ENCODE measurements around the gene UGGT2.
"Not testable (repeated sequence)": the region's sequence is repeated elsewhere in the genome, so short reads cannot be mapped to it uniquely, and the experiment has no call there.

UGGT2 gene

DNA sequence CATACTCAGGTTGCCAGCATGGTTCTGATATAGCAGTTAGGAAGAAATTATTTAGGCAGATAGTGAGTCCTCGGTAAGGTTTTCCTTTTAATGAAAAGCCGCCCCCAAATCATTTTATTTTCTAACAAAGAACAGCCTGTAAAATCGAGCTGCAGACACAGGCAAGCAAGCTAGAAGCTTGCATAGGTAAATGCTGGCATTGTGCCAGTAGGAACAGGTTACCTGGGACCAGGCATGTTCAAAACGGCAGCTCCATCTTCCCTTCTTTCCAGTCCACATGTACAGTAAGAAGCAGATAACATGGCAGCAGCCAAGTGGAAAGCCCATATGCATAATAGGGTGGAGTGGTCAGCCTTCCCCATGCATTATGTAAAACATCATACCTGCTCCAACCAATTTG is 71.1 kb downstream of the UGGT2 start:
- Histone ChIP-seq H3K9me3 (ENCODE audit: control insufficient read depth in 2 of 2, low read length in 2 of 2) (no peaks in the 10 kb centered on the region), H3K27me3 (ENCODE audit: control insufficient read depth in 2 of 2, insufficient read depth in 2 of 2, low read length in 2 of 2) (no peaks in the 10 kb centered on the region), H3K36me3 (ENCODE audit: control insufficient read depth in 2 of 2, insufficient read depth in 2 of 2, low read length in 2 of 2) (no peaks in the 10 kb centered on the region), H3K27ac (ENCODE audit: low read depth in 2 of 2, low read length in 2 of 2) (no peak overlapping the region), H3K9ac (ENCODE audit: low read depth in 1 of 2, low read length in 2 of 2) (no peak overlapping the region), H3K4me3 (ENCODE audit: low read length in 2 of 2) (no peak overlapping the region), H3K4me1 (ENCODE audit: control insufficient read depth in 2 of 2, insufficient read depth in 2 of 2, low read length in 2 of 2) (no peaks in the 10 kb centered on the region)

DNA sequence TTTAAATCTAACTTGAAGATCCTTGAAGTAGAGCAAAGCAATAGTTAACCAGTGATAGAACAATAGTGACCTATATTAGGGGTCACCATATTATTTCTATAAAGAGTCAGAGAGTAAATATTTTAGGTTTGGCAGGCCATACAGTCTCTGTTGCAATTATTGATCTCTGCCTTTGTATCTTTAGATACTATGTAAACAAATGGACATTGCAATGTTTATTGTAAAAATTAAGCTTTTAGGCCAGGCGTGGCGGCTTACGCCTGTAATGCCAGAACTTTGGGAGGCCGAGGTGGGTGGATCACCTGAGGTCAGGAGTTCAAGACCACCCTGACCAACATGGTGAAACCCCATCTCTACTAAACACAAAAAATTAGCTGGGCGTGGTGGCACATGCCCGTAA is 80.5 kb downstream of the UGGT2 start:
- not testable (repeated sequence) for H3K4me1 ChIP-seq (ENCODE audit: control insufficient read depth in 2 of 2, insufficient read depth in 2 of 2, low read length in 2 of 2); H3K27ac ChIP-seq (ENCODE audit: low read depth in 2 of 2, low read length in 2 of 2); H3K4me3 ChIP-seq (ENCODE audit: low read length in 2 of 2); H3K36me3 ChIP-seq (ENCODE audit: control insufficient read depth in 2 of 2, insufficient read depth in 2 of 2, low read length in 2 of 2); H3K27me3 ChIP-seq (ENCODE audit: control insufficient read depth in 2 of 2, insufficient read depth in 2 of 2, low read length in 2 of 2); H3K9me3 ChIP-seq (ENCODE audit: control insufficient read depth in 2 of 2, low read length in 2 of 2); H3K9ac ChIP-seq (ENCODE audit: low read depth in 1 of 2, low read length in 2 of 2)

- no peaks in the 10 kb centered on the region for H3K27me3 ChIP-seq (ENCODE audit: control insufficient read depth in 2 of 2, insufficient read depth in 2 of 2, low read length in 2 of 2)
- H3K9me3 ChIP-seq (ENCODE audit: control insufficient read depth in 2 of 2, low read length in 2 of 2): no peaks in the 10 kb centered on the region
- H3K27ac ChIP-seq (ENCODE audit: low read depth in 2 of 2, low read length in 2 of 2): no peak overlapping the region
- no peak overlapping the region for H3K4me3 ChIP-seq (ENCODE audit: low read length in 2 of 2)
- H3K4me1 ChIP-seq (ENCODE audit: control insufficient read depth in 2 of 2, insufficient read depth in 2 of 2, low read length in 2 of 2): no peaks in the 10 kb centered on the region
- H3K36me3 ChIP-seq (ENCODE audit: control insufficient read depth in 2 of 2, insufficient read depth in 2 of 2, low read length in 2 of 2): peaks cover 0 to 2% of the 10 kb centered on the region in 2 donors
- no peak overlapping the region for H3K9ac ChIP-seq (ENCODE audit: low read depth in 1 of 2, low read length in 2 of 2)
Measured at GRCh38 chr13:95970878-95971277, 82.3 kb downstream of the UGGT2 start.

GRCh38 chr13:95968906-95969305 is 84.3 kb downstream of the UGGT2 start:
- Histone ChIP-seq H3K9me3 (ENCODE audit: control insufficient read depth in 2 of 2, low read length in 2 of 2) (no peaks in the 10 kb centered on the region), H3K4me3 (ENCODE audit: low read length in 2 of 2) (no peak overlapping the region), H3K36me3 (ENCODE audit: control insufficient read depth in 2 of 2, insufficient read depth in 2 of 2, low read length in 2 of 2) (peaks cover 0 to 2% of the 10 kb centered on the region in 2 donors), H3K27ac (ENCODE audit: low read depth in 2 of 2, low read length in 2 of 2) (no peak overlapping the region), H3K4me1 (ENCODE audit: control insufficient read depth in 2 of 2, insufficient read depth in 2 of 2, low read length in 2 of 2) (no peaks in the 10 kb centered on the region), H3K27me3 (ENCODE audit: control insufficient read depth in 2 of 2, insufficient read depth in 2 of 2, low read length in 2 of 2) (no peaks in the 10 kb centered on the region), H3K9ac (ENCODE audit: low read depth in 1 of 2, low read length in 2 of 2) (no peak overlapping the region)

DNA sequence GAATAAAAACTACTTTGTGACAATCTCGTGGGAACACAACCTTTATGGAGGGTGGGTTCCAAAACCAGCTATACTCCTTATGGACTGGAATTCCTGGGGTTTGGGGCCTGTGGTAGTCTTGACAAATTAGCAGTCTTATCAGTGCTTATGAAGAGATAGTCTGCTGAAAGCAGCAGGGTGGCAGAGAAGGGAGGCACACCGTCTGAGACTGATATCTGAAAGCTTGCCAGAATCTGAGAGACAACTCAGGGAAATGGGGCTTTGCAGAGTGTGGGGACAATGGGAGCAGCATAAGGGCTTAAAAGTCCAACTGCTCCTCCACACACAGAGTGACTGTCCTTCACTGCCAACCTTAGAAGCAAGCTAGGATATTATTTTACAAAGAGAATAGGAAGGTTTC is 95.9 kb downstream of the UGGT2 start:
- Histone ChIP-seq H3K27me3 (ENCODE audit: control insufficient read depth in 2 of 2, insufficient read depth in 2 of 2, low read length in 2 of 2) (no peaks in the 10 kb centered on the region), H3K4me3 (ENCODE audit: low read length in 2 of 2) (no peak overlapping the region), H3K27ac (ENCODE audit: low read depth in 2 of 2, low read length in 2 of 2) (no peak overlapping the region), H3K9me3 (ENCODE audit: control insufficient read depth in 2 of 2, low read length in 2 of 2) (peaks cover 0 to 6% of the 10 kb centered on the region in 2 donors), H3K36me3 (ENCODE audit: control insufficient read depth in 2 of 2, insufficient read depth in 2 of 2, low read length in 2 of 2) (no peaks in the 10 kb centered on the region), H3K4me1 (ENCODE audit: control insufficient read depth in 2 of 2, insufficient read depth in 2 of 2, low read length in 2 of 2) (no peaks in the 10 kb centered on the region), H3K9ac (ENCODE audit: low read depth in 1 of 2, low read length in 2 of 2) (no peak overlapping the region)

DNA sequence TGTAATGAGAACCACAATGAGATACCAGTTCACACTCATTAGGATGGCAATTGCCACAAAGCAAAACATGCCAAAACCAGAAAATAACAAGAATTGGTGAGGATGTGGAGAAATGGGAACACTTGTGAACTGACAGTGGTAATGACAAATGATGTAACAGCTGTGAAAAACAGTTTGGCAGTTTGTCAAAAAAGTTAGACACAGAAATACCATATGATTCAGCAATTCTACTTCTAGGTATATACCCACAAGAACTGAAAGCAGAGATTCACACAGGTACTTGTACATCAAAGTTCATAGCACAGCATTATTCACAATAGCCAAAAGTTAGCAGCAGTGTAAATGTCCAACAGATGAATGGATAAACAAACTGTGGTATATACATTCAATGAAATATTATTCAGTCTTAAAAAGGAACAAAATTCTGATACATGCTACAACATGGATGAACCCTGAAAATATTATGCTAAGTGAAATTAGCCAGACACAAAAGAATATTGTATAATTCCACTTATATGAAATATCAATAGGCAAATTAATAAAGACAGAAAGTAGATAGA is 96.5 kb downstream of the UGGT2 start:
- Histone ChIP-seq H3K27ac (ENCODE audit: low read depth in 2 of 2, low read length in 2 of 2) (no peak overlapping the region), H3K36me3 (ENCODE audit: control insufficient read depth in 2 of 2, insufficient read depth in 2 of 2, low read length in 2 of 2) (no peaks in the 10 kb centered on the region), H3K4me3 (ENCODE audit: low read length in 2 of 2) (no peak overlapping the region), H3K4me1 (ENCODE audit: control insufficient read depth in 2 of 2, insufficient read depth in 2 of 2, low read length in 2 of 2) (no peaks in the 10 kb centered on the region), H3K27me3 (ENCODE audit: control insufficient read depth in 2 of 2, insufficient read depth in 2 of 2, low read length in 2 of 2) (no peaks in the 10 kb centered on the region), H3K9ac (ENCODE audit: low read depth in 1 of 2, low read length in 2 of 2) (no peak overlapping the region), H3K9me3 (ENCODE audit: control insufficient read depth in 2 of 2, low read length in 2 of 2) (peaks cover 0 to 6% of the 10 kb centered on the region in 2 donors)

DNA sequence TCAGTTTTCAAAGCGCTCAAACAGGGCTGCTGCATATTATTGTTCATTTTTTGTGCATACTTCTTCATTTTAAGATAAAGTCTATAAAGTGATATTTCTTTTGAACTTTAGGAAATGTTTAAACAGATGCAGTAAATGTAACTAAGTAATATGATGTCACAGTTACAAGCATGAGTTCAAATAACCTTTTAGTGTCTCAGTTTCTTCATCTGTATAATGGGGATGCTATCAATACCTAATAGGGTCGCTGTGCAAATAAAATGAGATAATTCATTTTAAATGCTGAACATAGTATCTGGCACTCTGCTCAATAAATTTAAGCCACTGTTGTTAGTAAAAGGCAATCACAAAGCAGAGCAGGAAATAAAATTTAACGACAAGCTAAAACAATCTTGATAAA is 97.5 kb downstream of the UGGT2 start:
- Histone ChIP-seq H3K27me3 (ENCODE audit: control insufficient read depth in 2 of 2, insufficient read depth in 2 of 2, low read length in 2 of 2) (no peaks in the 10 kb centered on the region), H3K36me3 (ENCODE audit: control insufficient read depth in 2 of 2, insufficient read depth in 2 of 2, low read length in 2 of 2) (no peaks in the 10 kb centered on the region), H3K27ac (ENCODE audit: low read depth in 2 of 2, low read length in 2 of 2) (no peak overlapping the region), H3K9me3 (ENCODE audit: control insufficient read depth in 2 of 2, low read length in 2 of 2) (peaks cover 0 to 3% of the 10 kb centered on the region in 2 donors), H3K4me1 (ENCODE audit: control insufficient read depth in 2 of 2, insufficient read depth in 2 of 2, low read length in 2 of 2) (no peaks in the 10 kb centered on the region), H3K4me3 (ENCODE audit: low read length in 2 of 2) (no peak overlapping the region), H3K9ac (ENCODE audit: low read depth in 1 of 2, low read length in 2 of 2) (no peak overlapping the region)

DNA sequence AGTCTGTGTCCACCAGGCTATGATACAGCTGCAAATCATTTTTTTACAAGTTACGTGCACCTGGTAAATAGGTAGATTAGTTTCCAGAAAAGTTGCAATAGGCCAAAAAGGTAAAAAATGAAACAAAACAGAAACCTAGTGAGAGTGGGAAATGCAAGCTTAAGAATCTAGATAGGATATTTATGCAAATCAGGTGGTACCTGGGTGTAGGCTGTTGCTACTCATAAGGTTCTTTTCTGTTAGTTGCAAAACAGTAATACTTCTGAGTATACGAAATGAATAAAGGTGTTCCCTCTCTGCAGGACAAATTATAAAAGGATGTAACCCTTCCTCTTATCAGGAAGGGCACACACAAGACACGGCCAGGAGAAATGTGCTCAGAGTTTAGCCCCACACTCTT is 97.9 kb downstream of the UGGT2 start:
- Histone ChIP-seq H3K27ac (ENCODE audit: low read depth in 2 of 2, low read length in 2 of 2) (no peak overlapping the region), H3K4me3 (ENCODE audit: low read length in 2 of 2) (no peak overlapping the region), H3K9me3 (ENCODE audit: control insufficient read depth in 2 of 2, low read length in 2 of 2) (peaks cover 0 to 2% of the 10 kb centered on the region in 2 donors), H3K27me3 (ENCODE audit: control insufficient read depth in 2 of 2, insufficient read depth in 2 of 2, low read length in 2 of 2) (no peaks in the 10 kb centered on the region), H3K9ac (ENCODE audit: low read depth in 1 of 2, low read length in 2 of 2) (no peak overlapping the region), H3K36me3 (ENCODE audit: control insufficient read depth in 2 of 2, insufficient read depth in 2 of 2, low read length in 2 of 2) (no peaks in the 10 kb centered on the region), H3K4me1 (ENCODE audit: control insufficient read depth in 2 of 2, insufficient read depth in 2 of 2, low read length in 2 of 2) (no peaks in the 10 kb centered on the region)

DNA sequence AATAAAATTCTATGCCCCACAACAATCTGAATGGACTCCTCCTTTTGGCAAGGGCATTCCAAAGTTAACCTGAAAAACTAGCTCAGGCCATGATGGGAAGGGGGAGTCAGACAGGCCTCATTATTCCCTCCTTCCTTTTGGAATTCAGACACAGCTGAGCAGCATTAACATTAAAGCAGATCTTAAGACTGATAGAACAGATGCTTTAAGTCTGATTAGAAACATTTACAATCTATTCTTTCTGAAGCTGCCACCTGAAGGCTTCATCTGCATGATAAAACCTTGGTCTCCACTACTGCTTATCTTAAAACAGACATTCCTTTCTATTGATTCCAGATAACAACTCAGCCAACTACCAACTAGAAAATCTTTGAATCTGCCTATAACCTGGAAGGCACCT is 98.9 kb downstream of the UGGT2 start:
- peaks cover 0 to 5% of the 10 kb centered on the region in 2 donors for H3K9me3 ChIP-seq (ENCODE audit: control insufficient read depth in 2 of 2, low read length in 2 of 2)
- no peak overlapping the region for H3K27ac ChIP-seq (ENCODE audit: low read depth in 2 of 2, low read length in 2 of 2)
- no peak overlapping the region for H3K4me3 ChIP-seq (ENCODE audit: low read length in 2 of 2)
- H3K9ac ChIP-seq (ENCODE audit: low read depth in 1 of 2, low read length in 2 of 2): no peak overlapping the region
- H3K27me3 ChIP-seq (ENCODE audit: control insufficient read depth in 2 of 2, insufficient read depth in 2 of 2, low read length in 2 of 2): no peaks in the 10 kb centered on the region
- no peaks in the 10 kb centered on the region for H3K4me1 ChIP-seq (ENCODE audit: control insufficient read depth in 2 of 2, insufficient read depth in 2 of 2, low read length in 2 of 2)
- H3K36me3 ChIP-seq (ENCODE audit: control insufficient read depth in 2 of 2, insufficient read depth in 2 of 2, low read length in 2 of 2): no peaks in the 10 kb centered on the region

GRCh38 chr13:95950103-95950502 is 103.1 kb downstream of the UGGT2 start:
- H3K27ac ChIP-seq (ENCODE audit: low read depth in 2 of 2, low read length in 2 of 2): no peak overlapping the region
- H3K4me3 ChIP-seq (ENCODE audit: low read length in 2 of 2): no peak overlapping the region
- H3K4me1 ChIP-seq (ENCODE audit: control insufficient read depth in 2 of 2, insufficient read depth in 2 of 2, low read length in 2 of 2): no peaks in the 10 kb centered on the region
- H3K36me3 ChIP-seq (ENCODE audit: control insufficient read depth in 2 of 2, insufficient read depth in 2 of 2, low read length in 2 of 2): no peaks in the 10 kb centered on the region
- H3K9ac ChIP-seq (ENCODE audit: low read depth in 1 of 2, low read length in 2 of 2): no peak overlapping the region
- H3K9me3 ChIP-seq (ENCODE audit: control insufficient read depth in 2 of 2, low read length in 2 of 2): peaks cover 0 to 3% of the 10 kb centered on the region in 2 donors
- no peaks in the 10 kb centered on the region for H3K27me3 ChIP-seq (ENCODE audit: control insufficient read depth in 2 of 2, insufficient read depth in 2 of 2, low read length in 2 of 2)

DNA sequence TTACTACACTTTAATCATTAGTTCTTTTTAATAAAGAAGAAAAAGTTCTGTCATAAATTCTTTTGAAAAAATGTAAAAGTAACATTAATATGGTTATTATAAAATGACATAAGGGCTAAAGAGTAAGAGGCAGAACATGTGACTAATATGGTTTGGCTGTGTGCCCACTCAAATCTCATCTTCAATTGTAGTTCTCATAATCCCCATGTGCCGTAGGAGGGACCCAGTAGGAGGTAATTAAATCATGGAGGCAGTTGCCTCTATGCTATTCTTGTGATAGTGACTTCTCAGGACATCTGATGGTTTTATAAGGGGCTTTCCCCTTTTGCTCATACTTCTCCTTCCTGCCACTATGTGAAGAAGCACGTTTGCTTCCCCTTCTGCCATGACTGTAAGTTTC is 104.5 kb downstream of the UGGT2 start:
- H3K9ac ChIP-seq (ENCODE audit: low read depth in 1 of 2, low read length in 2 of 2): no peak overlapping the region
- no peaks in the 10 kb centered on the region for H3K4me1 ChIP-seq (ENCODE audit: control insufficient read depth in 2 of 2, insufficient read depth in 2 of 2, low read length in 2 of 2)
- H3K9me3 ChIP-seq (ENCODE audit: control insufficient read depth in 2 of 2, low read length in 2 of 2): peaks cover 0 to 3% of the 10 kb centered on the region in 2 donors
- no peaks in the 10 kb centered on the region for H3K36me3 ChIP-seq (ENCODE audit: control insufficient read depth in 2 of 2, insufficient read depth in 2 of 2, low read length in 2 of 2)
- no peak overlapping the region for H3K4me3 ChIP-seq (ENCODE audit: low read length in 2 of 2)
- H3K27ac ChIP-seq (ENCODE audit: low read depth in 2 of 2, low read length in 2 of 2): no peak overlapping the region
- H3K27me3 ChIP-seq (ENCODE audit: control insufficient read depth in 2 of 2, insufficient read depth in 2 of 2, low read length in 2 of 2): no peaks in the 10 kb centered on the region
